T-helper 9 cell (primary cell): ENCODE results near the gene F2RL3.

Experiments
- DNase-seq: peaks from one replicate; pipeline ENCODE4 v3.0.0-alpha.2; 2020

Gene F2RL3

DNA sequence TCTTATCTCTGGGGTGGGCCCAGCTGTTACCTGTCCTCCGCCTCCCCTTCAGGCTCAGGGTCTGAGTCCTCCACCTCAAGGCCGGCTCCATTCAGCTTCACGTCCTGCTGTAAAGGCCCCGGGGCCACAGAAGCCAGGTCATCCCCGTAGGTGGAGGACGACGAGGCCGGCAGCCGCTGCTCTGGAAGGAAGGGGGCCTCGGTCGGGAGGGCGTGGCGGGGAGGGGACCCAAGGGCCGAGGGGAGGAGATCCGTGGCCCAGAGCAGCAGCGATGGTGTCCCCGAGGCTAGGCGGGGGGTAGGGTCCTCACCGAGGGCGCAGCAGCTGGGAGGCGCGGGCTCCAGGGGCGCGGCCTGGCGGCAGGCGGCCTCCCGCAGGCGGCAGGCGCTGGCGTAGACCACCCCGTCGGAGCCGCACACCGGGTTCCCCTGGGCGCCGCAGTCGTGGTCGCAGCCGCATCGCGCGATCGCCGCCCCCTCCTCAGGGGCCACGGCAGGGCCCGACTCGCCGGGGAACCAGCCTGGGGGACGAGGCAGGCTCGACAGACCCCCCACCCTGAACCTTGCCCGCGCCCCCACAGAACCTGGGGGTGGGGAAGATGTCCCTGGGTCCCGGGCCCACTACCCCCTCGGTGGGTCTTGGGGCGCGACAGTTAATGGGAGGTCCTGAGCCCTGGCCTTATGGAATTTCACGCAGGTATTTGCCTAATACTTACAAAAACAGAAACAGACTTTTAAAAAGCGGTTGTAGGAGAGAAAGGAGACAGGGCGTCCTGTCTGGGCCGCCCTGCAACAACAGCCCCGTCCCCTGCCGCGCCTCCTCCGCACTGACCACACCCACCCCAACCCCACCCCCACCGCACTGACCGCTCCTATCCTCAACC is 7.6 kb downstream of the F2RL3 start:
- no peak for DNase-seq

DNA sequence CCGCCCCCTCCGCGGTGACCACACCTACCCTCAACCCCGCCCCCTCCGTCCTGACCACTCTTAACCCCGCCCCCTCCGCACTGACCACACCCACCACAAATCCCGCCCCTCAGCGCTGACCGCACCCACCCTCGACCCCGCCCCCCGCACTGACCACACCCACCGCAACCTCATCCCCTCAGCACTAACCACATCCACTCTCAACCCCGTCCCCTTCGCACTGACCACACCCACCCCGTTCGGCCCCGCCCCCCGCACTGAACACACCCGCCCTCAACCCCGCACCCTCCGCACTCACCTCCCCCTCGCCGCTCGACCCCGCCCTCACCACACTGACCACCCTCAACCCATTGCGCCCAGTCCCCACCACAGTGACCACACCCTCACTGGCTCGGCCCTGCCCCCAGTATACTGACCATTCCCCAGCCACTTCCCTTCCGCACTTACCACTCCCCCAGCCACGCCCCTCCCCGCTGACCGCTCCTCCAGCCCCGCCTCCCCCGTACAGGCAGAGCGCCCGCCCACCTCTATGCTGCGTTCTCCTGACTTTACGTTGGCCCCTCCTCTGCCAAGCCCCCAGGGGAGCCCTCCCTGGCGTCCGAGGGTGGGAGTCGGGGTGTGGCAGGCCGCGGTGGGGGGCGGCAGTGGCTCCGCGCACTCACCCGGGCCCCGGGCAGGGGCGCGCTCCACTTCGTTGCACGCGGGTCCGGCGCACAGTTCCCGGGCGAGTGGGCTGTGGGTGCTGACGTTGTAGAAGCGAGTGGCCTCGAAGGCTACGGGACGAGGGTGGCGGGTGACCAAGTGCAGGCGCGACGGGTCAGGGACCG is 8.4 kb downstream of the F2RL3 start:
- DNase-seq: peak; percentile 59

DNA sequence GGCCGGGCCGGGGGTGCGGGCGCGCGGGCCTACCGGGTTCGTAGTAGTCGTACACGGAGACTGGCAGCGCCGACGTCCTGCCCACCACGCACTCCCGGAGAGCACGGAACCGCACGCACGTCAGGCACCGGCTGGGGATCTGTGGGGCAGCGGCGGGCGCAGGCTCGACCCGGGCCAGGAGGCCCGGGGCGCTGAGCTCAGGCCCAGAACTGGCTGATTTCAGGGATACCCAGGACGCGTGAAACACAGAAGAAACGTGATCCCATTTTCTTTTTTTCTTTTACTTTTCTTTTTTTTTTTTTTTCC is 9.0 kb downstream of the F2RL3 start:
- no peak for DNase-seq

DNA sequence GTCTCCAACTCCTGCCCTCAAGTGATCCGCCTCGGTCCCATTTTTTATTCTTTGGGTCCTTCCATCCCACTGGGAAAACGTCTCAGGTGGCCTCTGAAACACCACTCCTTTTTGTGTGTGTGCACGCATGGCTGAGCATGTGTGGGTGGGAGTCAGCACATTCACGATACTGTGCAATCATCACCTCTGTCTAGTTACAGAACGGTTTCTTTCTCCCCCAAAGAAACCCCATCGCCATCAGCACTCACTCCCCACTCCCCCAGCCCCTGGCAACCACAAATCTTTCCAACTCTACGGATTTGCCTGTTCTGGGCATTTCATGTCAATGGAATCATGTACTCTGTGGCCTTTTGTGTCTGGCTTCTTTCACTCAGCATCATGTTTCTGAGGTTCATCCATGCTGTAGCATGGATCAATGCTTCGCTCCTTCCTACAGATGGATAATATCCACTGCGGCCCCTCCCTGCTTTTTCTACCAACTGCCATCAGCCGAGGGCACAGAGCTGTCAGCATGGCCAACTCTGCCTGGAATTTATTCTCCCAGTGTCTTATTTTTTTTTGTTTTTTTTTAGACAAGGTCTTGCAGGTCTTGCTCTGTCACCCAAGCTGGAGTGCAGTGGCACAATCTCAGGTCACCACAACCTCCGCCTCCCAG is 9.7 kb downstream of the F2RL3 start:
- no peak for DNase-seq

DNA sequence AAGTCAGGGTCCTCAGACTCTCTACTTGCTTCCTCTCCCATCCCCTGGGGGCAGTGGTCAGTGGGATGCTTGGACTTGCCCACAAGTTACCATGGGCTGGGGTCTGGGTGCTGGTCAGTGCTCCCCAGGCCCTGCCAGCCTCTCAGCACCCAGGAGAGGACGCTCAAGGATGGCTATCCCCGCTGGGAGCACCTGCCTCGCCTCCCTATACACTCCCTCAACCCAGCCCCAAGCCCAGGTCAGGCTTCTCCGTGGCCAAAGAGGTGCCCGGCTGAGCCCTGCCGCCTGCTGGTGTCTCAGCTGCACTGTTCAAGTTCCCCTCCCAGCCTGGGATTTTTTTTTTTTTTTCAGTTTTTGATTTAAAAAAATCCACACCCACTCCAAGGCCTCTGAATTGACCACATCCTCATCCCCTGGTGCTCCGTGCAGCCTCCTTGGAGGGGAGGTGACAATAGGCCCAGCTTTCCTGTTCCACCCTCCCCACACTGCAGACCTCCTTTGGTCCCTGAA is 10.8 kb downstream of the F2RL3 start:
- DNase-seq: no peak

DNA sequence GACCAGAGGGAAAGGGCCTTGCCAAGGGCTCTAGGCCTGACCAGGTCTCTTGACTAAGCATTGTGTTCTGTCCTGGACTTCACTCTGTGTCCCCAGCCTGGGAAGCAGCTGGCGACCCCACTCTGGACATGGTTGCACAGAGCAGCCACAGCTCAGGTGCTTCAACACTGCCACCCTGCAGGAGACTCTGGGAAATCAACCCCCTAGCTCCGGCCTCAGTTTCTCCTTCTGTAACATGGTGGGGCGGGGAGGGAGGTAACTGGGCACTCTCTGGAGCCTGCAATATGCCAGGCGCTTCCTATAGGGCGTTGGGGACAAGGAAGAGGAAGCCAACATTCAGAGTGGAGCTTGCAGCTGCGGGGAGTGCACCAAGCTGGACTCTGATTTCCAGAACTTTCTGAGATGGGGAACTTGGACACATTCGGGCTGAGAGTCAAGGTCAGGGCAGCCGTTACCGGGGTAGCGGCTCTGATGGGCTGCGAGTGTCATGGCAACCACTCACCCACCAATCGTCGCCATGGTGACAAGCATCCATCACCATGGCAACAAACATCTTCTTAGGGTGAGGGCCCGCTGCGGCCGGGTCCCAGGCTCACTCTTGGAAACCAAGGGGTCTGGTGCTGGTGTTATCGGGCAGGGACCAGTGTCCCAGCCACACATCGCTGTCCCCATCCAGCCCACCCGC is 12.8 kb downstream of the F2RL3 start:
- DNase-seq: no peak

DNA sequence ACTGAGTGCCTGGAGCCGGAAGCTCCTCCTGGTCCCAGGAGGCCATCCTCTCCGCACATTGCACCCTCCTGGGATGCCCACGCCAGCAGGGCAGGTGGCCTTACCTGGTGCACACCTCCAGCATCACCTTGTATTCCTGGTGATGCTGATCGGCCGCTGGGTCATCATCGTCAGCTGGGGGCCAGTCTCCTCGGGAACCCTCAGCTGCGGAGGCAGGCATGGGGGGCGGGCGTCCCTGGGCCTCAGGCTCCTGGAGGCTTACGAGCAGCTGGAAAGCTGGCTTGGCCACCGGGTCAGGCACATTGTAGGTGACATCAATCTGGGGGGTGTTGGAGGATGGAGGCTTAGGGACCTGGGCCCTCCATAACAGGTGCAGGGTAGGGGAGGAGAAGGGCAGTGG is 13.7 kb downstream of the F2RL3 start:
- no peak for DNase-seq

DNA sequence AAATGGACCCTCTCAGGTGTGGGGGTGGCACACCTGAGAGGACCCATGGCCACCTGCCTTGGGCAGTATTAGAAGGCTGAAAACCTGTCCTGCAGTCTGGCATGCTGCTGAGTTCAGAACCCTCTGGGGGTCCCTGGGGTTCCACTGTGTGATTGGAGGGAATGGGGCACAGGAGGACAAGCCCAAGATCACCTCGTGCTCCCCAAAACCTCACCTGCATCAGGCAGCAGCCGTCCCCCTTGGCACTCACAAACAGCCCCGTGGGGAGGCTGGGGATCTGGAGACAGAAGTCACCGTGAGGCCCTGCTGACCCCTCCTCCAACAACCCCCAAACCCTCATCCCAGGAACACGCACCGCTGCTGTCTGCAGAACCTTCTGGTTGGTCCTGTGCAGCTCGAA is 14.5 kb downstream of the F2RL3 start:
- DNase-seq: no peak

DNA sequence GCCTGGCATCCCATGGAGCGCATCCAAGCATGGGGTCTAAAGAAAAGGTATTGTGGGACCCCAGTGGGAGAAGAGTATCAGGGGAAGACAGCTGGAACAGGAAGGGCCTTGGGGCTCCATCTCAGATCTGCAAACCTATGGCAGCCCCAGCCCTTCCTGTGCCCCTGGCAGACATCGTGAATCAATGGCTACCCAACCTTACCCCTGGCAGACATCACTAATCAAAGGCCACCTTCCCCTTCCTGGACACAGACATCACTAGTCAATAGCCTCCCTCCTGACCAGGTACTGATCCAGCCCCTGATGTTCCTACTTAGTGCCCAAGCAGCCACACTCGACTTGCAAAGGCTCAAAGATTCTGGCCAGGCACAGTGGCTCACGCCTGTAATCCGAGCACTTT is 15.8 kb downstream of the F2RL3 start:
- no peak for DNase-seq

DNA sequence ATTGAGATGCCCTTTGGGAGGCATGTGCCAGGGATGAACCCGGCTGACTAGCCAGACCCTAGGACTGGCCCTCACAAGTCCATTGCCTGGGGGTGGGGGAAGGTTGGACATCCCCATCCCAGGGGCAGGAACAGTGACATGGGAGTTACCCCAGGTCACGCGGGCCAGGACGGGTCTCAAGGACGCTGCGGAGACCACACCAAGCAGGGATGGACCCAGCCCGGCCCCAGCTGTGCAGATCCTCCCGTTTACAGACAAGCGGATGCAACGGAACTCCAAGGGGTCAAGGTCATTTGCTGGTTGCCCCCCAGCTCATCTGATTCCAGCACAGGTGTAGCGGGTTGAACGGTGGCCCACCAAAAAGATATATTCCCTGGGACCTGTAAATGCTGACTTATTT is 20.0 kb downstream of the F2RL3 start:
- DNase-seq: no peak

DNA sequence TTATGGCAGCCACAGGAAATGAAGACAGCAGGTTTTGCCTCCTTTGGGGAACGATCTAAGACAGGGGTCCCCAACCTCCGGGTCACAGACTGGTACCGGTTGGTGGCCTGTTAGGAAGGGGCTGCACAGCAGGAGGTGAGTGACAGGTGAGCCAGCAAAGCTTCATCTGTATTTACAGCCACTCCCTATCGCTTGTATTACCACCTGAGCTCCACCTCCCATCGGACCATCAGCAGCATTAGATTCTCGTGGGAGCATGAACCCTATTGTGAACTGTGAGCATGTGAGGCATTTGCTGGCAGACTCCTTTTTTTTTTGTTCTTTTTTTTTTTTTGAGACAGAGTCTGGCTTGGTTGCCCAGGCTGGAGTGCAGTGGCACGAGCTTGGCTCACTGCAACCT is 22.2 kb downstream of the F2RL3 start:
- DNase-seq: no peak

DNA sequence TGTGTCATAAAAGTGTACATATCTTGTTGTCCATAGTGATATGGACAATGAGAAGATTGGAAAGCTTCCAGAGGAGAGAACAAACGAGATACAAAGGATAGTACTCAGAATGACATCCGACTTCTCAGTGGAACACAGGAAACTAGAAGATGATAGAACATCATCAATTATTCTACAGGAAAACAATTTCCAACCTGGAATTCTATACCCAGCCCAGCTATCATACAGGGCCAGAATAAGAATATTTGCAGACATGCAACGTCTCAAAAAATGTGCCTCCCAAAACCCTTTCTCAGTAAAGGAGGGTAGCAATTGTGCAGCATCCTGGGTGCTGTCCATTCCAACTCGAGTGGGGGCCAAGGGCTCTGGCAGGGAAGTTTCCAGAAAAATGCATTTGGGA is 24.0 kb downstream of the F2RL3 start:
- no peak for DNase-seq

DNA sequence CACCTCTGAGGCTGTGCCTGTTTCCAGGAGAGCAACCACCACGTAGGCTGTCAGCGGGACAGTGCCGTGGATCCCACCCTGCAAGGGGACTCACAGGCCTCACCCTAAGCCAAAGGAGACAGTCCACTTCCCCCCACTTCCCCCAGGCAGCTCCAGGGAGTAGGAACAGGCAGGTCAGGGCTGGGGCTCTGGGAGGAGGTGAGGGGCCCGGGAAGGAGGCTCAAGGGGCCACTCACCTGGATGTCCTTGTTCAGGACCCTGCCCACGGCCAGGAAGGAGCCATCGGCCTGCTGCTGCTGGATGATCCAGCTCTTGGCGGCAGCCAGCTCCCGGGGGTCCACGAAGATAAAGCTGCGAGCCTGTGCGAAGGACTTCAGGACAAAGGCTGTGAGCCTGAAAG is 25.6 kb downstream of the F2RL3 start:
- DNase-seq: no peak

DNA sequence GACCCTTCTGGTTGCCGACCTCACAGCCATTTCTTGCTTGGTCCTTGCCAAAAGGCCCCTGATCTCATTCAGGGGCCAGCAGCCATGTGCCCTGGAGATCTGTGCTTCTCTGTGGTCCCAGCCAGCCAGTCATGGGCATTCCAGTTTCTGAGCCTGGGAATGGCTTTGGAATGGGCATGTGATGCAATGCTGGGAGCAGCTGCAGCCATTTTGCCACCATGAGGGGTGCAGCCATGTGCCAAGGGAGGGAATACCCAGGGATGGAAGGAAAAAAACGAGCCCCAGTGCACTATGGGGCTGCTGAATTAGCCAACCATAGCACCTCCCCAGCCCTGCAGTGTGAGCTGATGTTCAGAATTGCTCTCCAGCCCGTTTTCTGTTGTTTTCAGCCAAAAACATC is 26.3 kb downstream of the F2RL3 start:
- DNase-seq: no peak

DNA sequence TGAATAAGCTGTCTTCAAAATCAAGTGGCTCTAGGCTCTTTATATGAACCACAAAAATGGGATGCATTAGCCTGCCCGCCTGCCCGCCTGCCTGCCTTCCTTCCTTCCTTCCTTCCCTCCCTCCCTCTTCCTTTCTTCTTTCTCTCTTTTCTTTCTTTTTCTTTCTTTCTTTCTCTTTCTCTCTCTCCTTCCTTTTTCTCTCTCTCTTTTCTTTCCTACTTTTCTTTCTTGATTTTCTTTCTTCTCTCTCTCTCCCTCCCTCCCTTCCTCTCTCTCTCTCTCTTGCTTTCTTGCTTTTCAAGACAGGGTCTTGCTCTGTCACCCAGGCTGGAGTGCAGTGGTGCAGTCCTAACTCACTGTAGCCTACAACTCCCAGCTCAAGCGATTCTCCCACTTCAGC is 26.9 kb downstream of the F2RL3 start:
- no peak for DNase-seq

DNA sequence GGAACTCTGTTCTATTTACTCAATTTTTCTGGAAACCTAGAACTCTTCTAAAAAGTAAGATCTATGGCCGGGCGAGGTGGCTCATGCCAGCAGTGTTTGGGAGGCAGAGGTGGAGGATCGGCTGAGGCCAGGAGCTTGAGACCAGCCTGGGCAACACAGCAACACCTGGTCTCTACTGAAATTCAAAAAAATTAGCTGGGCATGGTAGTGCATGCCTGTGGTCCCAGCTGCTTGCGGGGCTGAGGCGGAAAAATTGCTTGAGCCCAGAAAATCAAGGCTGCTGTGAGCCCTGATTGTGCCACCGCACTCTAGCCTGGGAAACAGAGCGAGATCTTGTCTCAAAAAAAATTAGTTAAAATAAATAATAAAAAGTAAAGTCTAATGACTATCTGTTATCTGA is 28.6 kb downstream of the F2RL3 start:
- DNase-seq: no peak

DNA sequence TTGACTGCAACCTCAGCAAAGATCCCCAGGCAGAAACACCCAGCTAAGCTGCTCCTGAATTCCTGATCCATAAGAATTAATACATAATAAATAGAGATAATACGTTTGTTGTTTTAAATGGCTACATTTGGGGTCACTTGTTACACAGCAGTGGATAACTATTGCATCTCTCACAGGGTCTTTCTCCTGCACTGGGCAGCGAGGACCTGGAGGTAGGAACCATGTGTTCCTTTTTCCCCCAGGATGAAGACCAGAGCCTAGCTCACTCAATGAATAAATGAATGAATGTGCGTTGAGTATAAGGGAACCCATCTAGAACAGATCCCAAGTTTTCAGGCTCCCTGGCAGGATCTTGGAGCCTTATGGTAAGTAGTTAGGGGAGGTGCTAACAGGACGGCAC is 30.7 kb downstream of the F2RL3 start:
- no peak for DNase-seq

DNA sequence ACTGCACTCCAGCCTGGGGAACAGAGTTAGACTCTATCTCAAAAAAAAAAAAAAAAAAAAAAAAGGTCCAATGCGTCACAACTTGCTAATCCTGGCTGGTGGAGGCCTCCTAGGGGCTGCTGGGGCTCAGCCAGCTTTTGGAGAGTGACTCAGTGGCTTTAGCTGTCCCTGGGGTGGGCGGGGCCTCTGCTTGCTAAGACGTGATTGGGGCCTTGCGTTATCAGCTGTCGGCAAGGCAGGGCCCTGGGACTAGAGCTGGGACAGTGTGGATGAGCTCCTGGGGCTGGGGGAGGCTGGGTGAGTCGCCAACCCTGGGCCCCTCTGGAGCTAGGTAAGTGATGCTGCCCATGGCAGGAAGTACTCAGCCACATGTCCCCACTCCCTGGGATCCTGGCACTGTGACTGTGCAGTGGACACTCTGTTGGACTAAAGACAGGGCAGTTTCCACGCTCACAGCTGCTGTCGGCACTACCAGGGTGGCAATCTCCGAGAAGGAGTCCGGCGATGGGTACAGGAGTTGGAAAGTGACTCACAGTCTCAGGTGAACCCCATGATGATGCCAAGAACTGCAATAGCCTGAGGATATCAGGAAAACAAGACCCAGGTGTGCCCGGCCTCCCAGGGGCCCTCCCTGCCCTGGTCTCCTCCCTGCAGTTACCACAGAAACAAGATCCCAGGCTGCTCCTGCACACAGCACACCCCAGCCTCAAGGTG is 32.2 kb downstream of the F2RL3 start:
- DNase-seq: no peak

DNA sequence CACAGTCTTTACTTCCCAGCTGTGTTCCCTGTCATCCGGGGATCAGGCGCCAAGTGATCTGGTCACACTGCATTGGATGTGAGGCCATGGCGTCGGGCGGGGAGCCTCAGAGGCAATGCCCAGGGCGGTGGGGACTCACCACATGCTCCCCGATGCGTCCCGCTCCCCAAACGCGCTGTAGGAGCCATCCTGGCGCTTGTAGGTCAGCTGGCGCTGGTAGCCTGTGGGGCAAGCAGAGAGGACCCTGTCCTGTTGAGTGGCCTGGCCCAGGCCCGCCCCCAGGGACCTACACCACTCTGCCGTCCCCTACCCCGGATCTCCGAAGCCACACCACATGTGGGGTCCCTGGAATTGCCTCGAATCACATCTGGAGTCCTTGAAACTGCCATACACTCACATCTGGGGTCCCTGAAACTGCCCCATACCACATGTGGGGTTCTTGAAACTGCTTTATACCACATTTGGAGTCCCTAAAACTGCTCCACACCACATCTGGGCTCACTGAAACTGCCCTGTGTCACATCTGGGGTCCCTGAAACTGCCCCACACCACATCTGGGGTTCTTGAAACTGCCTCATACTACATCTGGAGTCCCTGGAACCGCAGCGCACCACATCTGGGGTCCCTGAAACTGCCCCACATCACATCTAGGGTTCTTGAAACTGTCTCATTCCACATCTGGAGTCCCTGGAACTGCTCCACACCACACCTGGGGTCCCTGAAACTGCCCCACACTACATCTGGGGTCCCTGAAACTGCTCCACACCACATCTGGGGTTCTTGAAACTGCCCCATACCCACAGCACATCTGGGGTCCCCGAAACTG is 33.2 kb downstream of the F2RL3 start:
- DNase-seq: no peak

DNA sequence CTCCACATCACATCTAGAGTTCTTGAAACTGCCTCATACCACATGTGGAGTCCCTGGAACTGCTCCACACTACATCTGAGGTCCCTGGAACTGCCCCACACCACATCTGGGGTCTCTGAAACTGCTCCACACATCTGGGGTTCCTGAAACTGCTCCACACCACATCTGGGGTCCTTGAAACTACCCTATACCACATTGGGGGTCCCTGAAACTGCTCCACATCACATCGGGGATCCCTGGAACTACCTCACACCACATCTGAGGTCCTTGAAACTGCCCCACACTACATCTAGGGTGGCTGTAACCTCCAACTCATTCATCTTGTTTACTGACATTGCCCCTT is 33.8 kb downstream of the F2RL3 start:
- no peak for DNase-seq

DNA sequence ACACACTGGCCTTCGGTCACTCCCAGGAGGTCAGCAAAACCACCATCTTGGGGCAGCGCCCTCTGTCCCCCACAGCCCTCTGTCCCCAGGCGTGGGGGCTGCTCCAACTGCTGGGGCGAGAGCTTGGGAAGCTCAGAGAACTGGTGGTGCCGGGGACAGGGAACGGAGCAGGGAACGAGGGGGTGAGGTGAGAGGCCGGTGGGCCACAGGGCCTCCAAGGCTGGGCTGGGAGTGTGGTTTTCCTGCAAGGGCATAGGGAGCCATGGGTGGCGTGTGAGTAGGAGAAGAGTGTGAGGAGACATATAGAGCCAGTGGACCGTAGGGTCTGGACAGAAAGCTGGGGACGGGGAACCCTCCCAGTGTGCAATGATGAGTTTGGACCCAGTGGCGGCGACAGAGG is 34.1 kb downstream of the F2RL3 start:
- DNase-seq: no peak

DNA sequence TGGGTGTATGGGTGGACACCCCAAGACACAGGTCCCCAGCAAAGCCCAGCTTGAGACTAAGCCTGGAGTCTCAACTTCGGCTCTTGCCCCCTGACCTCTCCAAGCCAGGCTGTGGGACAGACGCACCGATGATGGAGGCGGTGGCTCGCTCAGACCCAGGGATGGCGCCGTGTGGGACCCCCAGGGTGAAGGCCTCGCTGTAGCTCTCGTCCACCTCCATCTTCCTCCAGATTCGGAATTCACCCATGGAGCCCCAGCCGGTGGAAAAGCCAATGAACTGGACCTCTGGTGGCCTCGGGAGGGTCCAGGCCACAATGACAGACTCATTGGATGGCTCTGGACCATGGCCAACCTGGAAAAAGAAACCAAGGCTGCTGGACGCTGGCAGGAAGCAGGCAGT is 39.1 kb downstream of the F2RL3 start:
- no peak for DNase-seq
